Fibroblast of lung (primary cell): ENCODE data around the gene CNNM2. TPM values are rescaled to one million over a fixed set of nuclear protein-coding genes. Genes with fewer than 3 reads are reported as not detected.

ENCODE experiments used
- DNase-seq, 2 donors: peaks; one replicate each; pipeline versions ENCODE4 v3.0.0 to v3.0.0-alpha.2; 2010; ENCODE audit warnings: low read depth in 2 of 2
- H2AFZ ChIP-seq: 2 replicates; pipeline ENCODE4 v1.5.1; 2012; ENCODE audit warnings: low read length, control low read depth, inconsistent platforms
- H3K27ac ChIP-seq: 2 replicates; pipeline ENCODE4 v1.5.1; 2011; ENCODE audit warnings: low read length, control low read depth; ENCODE audit not compliant: insufficient read depth
- H3K27me3 ChIP-seq: 2 replicates; pipeline ENCODE4 v1.5.1; 2011; ENCODE audit warnings: mild to moderate bottlenecking, low read length; ENCODE audit not compliant: control insufficient read depth, insufficient read depth
- H3K36me3 ChIP-seq: 2 replicates; pipeline ENCODE4 v1.5.1; 2011; ENCODE audit warnings: low read length; ENCODE audit not compliant: control insufficient read depth, insufficient read depth
- H3K4me1 ChIP-seq: 2 replicates; pipeline ENCODE4 v1.5.1; 2011; ENCODE audit warnings: low read length; ENCODE audit not compliant: control insufficient read depth, insufficient read depth; ENCODE audit errors: extremely low read depth
- H3K4me2 ChIP-seq: 2 replicates; pipeline ENCODE4 v1.5.1; 2011; ENCODE audit warnings: low read length, control low read depth; ENCODE audit not compliant: insufficient read depth; ENCODE audit errors: extremely low read depth
- H3K4me3 ChIP-seq, 4 experiments: fragments of 200-600 bp in 1 of 4; sonication (generic) in 1 of 4; replicated peaks in 1 of 4; 2 replicates each; pipeline ENCODE4 v1.5.1; 2011 to 2016; ENCODE audit warnings: low read length in 4 of 4, low read depth in 3 of 4, mild to moderate bottlenecking in 3 of 4, control low read depth in 2 of 4, inconsistent platforms in 1 of 4, mixed read lengths in 1 of 4; ENCODE audit not compliant: insufficient read depth in 1 of 4; ENCODE audit errors: control extremely low read depth in 1 of 4
- H3K79me2 ChIP-seq: 2 replicates; pipeline ENCODE4 v1.5.1; 2012; ENCODE audit warnings: mild to moderate bottlenecking, low read length, inconsistent platforms; ENCODE audit not compliant: control insufficient read depth, insufficient read depth
- H3K9ac ChIP-seq: 2 replicates; pipeline ENCODE4 v1.5.1; 2011; ENCODE audit warnings: mild to moderate bottlenecking, low read length, control low read depth; ENCODE audit not compliant: insufficient read depth
- H3K9me3 ChIP-seq: 2 replicates; pipeline ENCODE4 v1.5.1; 2012; ENCODE audit warnings: low read depth, low read length; ENCODE audit not compliant: control insufficient read depth, insufficient read depth
- H4K20me1 ChIP-seq: 2 replicates; pipeline ENCODE4 v1.5.1; 2011; ENCODE audit warnings: low read length; ENCODE audit not compliant: control insufficient read depth, insufficient read depth; ENCODE audit errors: extremely low read depth
- EZH2 ChIP-seq: IDR thresholded peaks from 2 replicates; pipeline ENCODE4 v1.5.1; 2012; ENCODE audit warnings: low read length, control low read depth, mild to moderate bottlenecking; ENCODE audit errors: missing control alignments
- polyA plus RNA-seq, 2 donors: library from polyadenylated mRNA; depleted of rRNA in 1 of 2; stranded (reverse) in 1 of 2; unstranded in 1 of 2; fragments of >200 nt; gene quantifications; 2 replicates each; pipeline ENCODE4 v1.2.1, GENCODE V29; 2011 to 2012; ENCODE audit warnings: missing spikeins in 1 of 2
- total RNA-seq: library from RNA; depleted of rRNA; stranded (reverse); fragments of >200 nt; gene quantifications from 2 replicates; pipeline ENCODE4 v1.2.1, GENCODE V29; 2014
- TF ChIP-seq, protein P1 (sequence below), 2 donors: IDR thresholded peaks in 1 of 2; conservative IDR thresholded peaks in 1 of 2; 1 replicate in 1 of 2; 2 replicates in 1 of 2; pipeline ENCODE4 v1.5.1; 2011 to 2012; ENCODE audit warnings: low read length in 2 of 2, control low read depth in 1 of 2, inconsistent platforms in 1 of 2, low read depth in 1 of 2, mild to moderate bottlenecking in 1 of 2

CNNM2 gene
- total and polyA plus RNA-seq, 2 donors (not counting 1 experiment from before 2014, with no cell fraction given) = 3.4 to 6.1 TPM

DNA sequence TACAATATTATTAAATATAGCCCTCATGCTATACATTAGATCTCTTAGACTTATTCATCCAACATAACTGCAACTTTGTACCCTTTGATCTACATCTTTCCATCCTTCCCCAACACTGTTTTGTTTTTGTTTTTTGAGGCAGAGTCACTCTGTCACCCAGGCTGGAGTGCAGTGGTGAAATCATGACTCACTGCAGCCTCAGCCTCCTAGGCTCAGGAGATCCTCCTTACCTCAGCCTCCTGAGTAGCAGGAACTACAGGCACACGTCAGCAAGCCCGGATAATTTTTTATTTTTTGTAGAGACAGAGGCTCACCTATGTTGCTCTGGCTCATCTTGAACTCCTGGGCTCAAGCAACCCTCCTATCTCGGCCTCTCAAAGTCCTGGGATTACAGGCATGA is 221.7 kb downstream of the CNNM2 start:
- Histone ChIP-seq H3K36me3 (no peaks in the 10 kb centered on the region), H3K4me3 (no peak overlapping the region), H3K9me3 (no peaks in the 10 kb centered on the region), H3K27me3 (no peaks in the 10 kb centered on the region), H3K79me2 (peaks cover 6% of the 10 kb centered on the region), H4K20me1 (no peaks in the 10 kb centered on the region), H3K4me1 (no peaks in the 10 kb centered on the region), H3K4me2 (no peak overlapping the region), H3K27ac (no peak overlapping the region), H3K9ac (no peak overlapping the region), H2AFZ (no peak overlapping the region)
- no peak for DNase-seq
- TF ChIP-seq, protein P1, sequence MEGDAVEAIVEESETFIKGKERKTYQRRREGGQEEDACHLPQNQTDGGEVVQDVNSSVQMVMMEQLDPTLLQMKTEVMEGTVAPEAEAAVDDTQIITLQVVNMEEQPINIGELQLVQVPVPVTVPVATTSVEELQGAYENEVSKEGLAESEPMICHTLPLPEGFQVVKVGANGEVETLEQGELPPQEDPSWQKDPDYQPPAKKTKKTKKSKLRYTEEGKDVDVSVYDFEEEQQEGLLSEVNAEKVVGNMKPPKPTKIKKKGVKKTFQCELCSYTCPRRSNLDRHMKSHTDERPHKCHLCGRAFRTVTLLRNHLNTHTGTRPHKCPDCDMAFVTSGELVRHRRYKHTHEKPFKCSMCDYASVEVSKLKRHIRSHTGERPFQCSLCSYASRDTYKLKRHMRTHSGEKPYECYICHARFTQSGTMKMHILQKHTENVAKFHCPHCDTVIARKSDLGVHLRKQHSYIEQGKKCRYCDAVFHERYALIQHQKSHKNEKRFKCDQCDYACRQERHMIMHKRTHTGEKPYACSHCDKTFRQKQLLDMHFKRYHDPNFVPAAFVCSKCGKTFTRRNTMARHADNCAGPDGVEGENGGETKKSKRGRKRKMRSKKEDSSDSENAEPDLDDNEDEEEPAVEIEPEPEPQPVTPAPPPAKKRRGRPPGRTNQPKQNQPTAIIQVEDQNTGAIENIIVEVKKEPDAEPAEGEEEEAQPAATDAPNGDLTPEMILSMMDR (conservative IDR thresholded peaks at IDR 0.05 in 1 of 2, IDR thresholded peaks at IDR 0.05 in 1 of 2; ENCODE audit: low read depth in 1 of 2, low read length in 2 of 2) = no peak
- TF ChIP-seq EZH2 = no peak

Other genes with a start within 250 kb of the CNNM2 start
- 8.5 and 10.6 TPM in 2 replicates for gene ARL3, start 203.9 kb upstream of the CNNM2 start, total RNA-seq
- 22.0 and 22.9 TPM in 2 replicates for gene ARL3, start 203.9 kb upstream of the CNNM2 start, polyA plus RNA-seq
- 1.0 and 3.1 TPM in 2 replicates for gene SFXN2, start 203.7 kb upstream of the CNNM2 start, total RNA-seq
- gene SFXN2, start 203.7 kb upstream of the CNNM2 start, polyA plus RNA-seq = 6.5 and 9.7 TPM in 2 replicates
- 28.8 and 40.0 TPM in 2 replicates for gene WBP1L, start 174.3 kb upstream of the CNNM2 start, total RNA-seq
- 33.7 and 36.8 TPM in 2 replicates for gene WBP1L, start 174.3 kb upstream of the CNNM2 start, polyA plus RNA-seq
- not detected in 2 replicates for gene CYP17A1, start 80.9 kb upstream of the CNNM2 start, total RNA-seq
- not detected in 2 replicates for gene CYP17A1, start 80.9 kb upstream of the CNNM2 start, polyA plus RNA-seq
- gene BORCS7, start 64.0 kb upstream of the CNNM2 start, total RNA-seq = 15.5 and 17.2 TPM in 2 replicates
- gene BORCS7, start 64.0 kb upstream of the CNNM2 start, polyA plus RNA-seq = 26.9 and 48.8 TPM in 2 replicates
- gene AS3MT, start 48.8 kb upstream of the CNNM2 start, total RNA-seq = 8.1 and 10.5 TPM in 2 replicates
- 6.1 and 11.4 TPM in 2 replicates for gene AS3MT, start 48.8 kb upstream of the CNNM2 start, polyA plus RNA-seq